ENCODE data around the gene ZBTB8OS. TPM values are rescaled to one million over a fixed set of nuclear protein-coding genes. Genes with fewer than 3 reads are reported as not detected.
"Not testable (repeated sequence)": the region's sequence is repeated elsewhere in the genome, so short reads cannot be mapped to it uniquely, and the experiment has no call there.

The ZBTB8OS gene
- total and polyA plus RNA-seq, 2 of the 8 experiments (the other 6 are each of a cell fraction or from before 2014, with no cell fraction given) = 68.0 to 74.2 TPM

DNA sequence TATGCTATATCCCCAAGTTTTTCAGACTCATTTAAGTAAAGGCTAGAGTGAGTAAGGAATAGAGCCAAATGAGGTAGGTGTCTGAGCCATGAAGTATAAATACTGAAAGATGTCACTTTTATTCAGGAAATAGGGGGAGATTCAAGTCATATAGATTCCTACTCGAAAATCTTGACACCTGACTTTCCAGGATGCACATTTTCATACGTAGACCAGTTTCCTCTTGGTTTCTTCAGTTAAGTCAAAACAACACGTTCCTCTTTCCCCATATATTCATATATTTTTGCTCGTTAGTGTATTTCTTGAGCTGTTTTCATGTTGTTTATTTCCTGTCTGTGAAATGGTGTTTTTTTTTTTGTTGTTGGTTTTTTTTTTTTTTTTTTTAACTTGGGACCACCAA is 29.6 kb upstream of the ZBTB8OS start:
- H2AFZ ChIP-seq (ENCODE audit: low read length); H3K18ac ChIP-seq (ENCODE audit: extremely low read depth, low read length); H3K79me1 ChIP-seq (ENCODE audit: low read depth, low read length); H4K20me1 ChIP-seq (replicated peaks in 1 of 2; ENCODE audit: control insufficient read depth in 1 of 2, insufficient read depth in 2 of 2, low read length in 2 of 2); H3K4ac ChIP-seq (replicated peaks; ENCODE audit: insufficient read length, low read depth, low read length); H3K27me3 ChIP-seq (replicated peaks in 1 of 4; ENCODE audit: control insufficient read depth in 3 of 4, extremely low read depth in 1 of 4, insufficient read depth in 3 of 4, low read length in 3 of 4); FAIRE-seq; DNase-seq (ENCODE audit: low read depth in 1 of 2, low spot score in 2 of 2); H2BK15ac ChIP-seq (ENCODE audit: low read length); H3K9ac ChIP-seq (replicated peaks in 1 of 4; ENCODE audit: extremely low read depth in 1 of 4, low read depth in 3 of 4, low read length in 3 of 4); H2AK5ac ChIP-seq (ENCODE audit: low read depth, low read length); H2BK20ac ChIP-seq (ENCODE audit: low read length); H2BK120ac ChIP-seq (replicated peaks; ENCODE audit: low read depth, low read length); H3K4me2 ChIP-seq (ENCODE audit: insufficient read depth in 1 of 2, low read depth in 2 of 2, low read length in 2 of 2); H3K79me2 ChIP-seq (ENCODE audit: control insufficient read depth in 1 of 2, insufficient read depth in 2 of 2, low read length in 2 of 2); H2BK12ac ChIP-seq (ENCODE audit: low read depth, low read length); H3K23ac ChIP-seq (ENCODE audit: insufficient read length); H4K91ac ChIP-seq (replicated peaks; ENCODE audit: insufficient read length, low read length); H3K9me3 ChIP-seq (ENCODE audit: insufficient read depth in 2 of 2, low read depth in 1 of 2, low read length in 1 of 2); H3K56ac ChIP-seq (replicated peaks; ENCODE audit: insufficient read length, low read depth, low read length); H3K23me2 ChIP-seq (ENCODE audit: low read depth, low read length); H3K14ac ChIP-seq (ENCODE audit: insufficient read length); H2BK5ac ChIP-seq (ENCODE audit: low read depth, low read length); H3K4me1 ChIP-seq (replicated peaks in 1 of 4; ENCODE audit: control insufficient read depth in 3 of 4, insufficient read depth in 4 of 4, low read length in 3 of 4); H3K4me3 ChIP-seq (ENCODE audit: extremely low read depth in 1 of 4, insufficient read depth in 2 of 4, low read depth in 3 of 4, low read length in 4 of 4); H4K5ac ChIP-seq (ENCODE audit: insufficient read length, low read depth, low read length); H4K8ac ChIP-seq (ENCODE audit: extremely low read depth, insufficient read depth, low read length); H3K27ac ChIP-seq (ENCODE audit: low read depth, low read length): not testable (repeated sequence)
- ChIA-PET CTCF (ENCODE audit: partially characterized antibody) (interaction anchor here (3.8 kb wide), 1 partner anchor 93 kb away, joined by 13 read pairs; no protein-coding TSS in a partner anchor), POLR2A (ENCODE audit: partially characterized antibody) (interaction anchor here (1.3 to 9.5 kb wide), 7 partner anchors 8 to 118 kb away, joined by 3 to 124 read pairs (median 4); no protein-coding TSS in a partner anchor)
- H3K36me3 ChIP-seq (ENCODE audit: control insufficient read depth in 2 of 4, insufficient read depth in 4 of 4, low read length in 3 of 4) = peaks cover 28 to 91% (median 63%) of the 10 kb centered on the region in 4 experiments
- 97% methylated on average over 4 of the region's 4 CpGs; no CpG with 5 or more reads in 1 of the 2 experiments for WGBS, 2 experiments (ENCODE audit: extremely low coverage in 1 of 2, insufficient coverage in 1 of 2, insufficient read length in 1 of 2, insufficient replicate concordance in 2 of 2, low coverage in 1 of 2, low lambda C conversion rate in 2 of 2, missing lambda C conversion rate in 1 of 2)

All from H1 (cell line).